ENCODE measurements around the gene SEMA6D. TPM values are rescaled to one million over a fixed set of nuclear protein-coding genes. Genes with fewer than 3 reads are reported as not detected.

The SEMA6D gene
- total RNA-seq, 1 donor from 2014 or later = 1.8 TPM

- H3K36me3 ChIP-seq (ENCODE audit: control insufficient read depth, insufficient read depth, low read length) = no peaks in the 10 kb centered on the region
- TF ChIP-seq CTCF (IDR thresholded peaks at IDR 0.05; ENCODE audit: insufficient read depth, low read length, poor library complexity, severe bottlenecking) = no peak
- DNase-seq (ENCODE audit: low read depth) = no peak
- no peak overlapping the region for H3K4me3 ChIP-seq (ENCODE audit: low read depth, low read length)
- H3K27me3 ChIP-seq (ENCODE audit: control insufficient read depth, insufficient read depth, low read length) = no peaks in the 10 kb centered on the region
Measured at GRCh38 chr15:47792231-47792630, 74.9 kb downstream of the SEMA6D start.

- Histone ChIP-seq H3K27me3 (ENCODE audit: control insufficient read depth, insufficient read depth, low read length) (no peaks in the 10 kb centered on the region), H3K4me3 (ENCODE audit: low read depth, low read length) (no peak overlapping the region), H3K36me3 (ENCODE audit: control insufficient read depth, insufficient read depth, low read length) (no peaks in the 10 kb centered on the region)
- no peak for TF ChIP-seq CTCF (IDR thresholded peaks at IDR 0.05; ENCODE audit: insufficient read depth, low read length, poor library complexity, severe bottlenecking)
- DNase-seq (ENCODE audit: low read depth) = no peak
Measured at GRCh38 chr15:47794252-47794914, 77.1 kb downstream of the SEMA6D start.

- H3K36me3 ChIP-seq (ENCODE audit: control insufficient read depth, insufficient read depth, low read length) = no peaks in the 10 kb centered on the region
- H3K27me3 ChIP-seq (ENCODE audit: control insufficient read depth, insufficient read depth, low read length) = no peaks in the 10 kb centered on the region
- no peak overlapping the region for H3K4me3 ChIP-seq (ENCODE audit: low read depth, low read length)
- no peak for TF ChIP-seq CTCF (IDR thresholded peaks at IDR 0.05; ENCODE audit: insufficient read depth, low read length, poor library complexity, severe bottlenecking)
- DNase-seq (ENCODE audit: low read depth) = no peak
Measured at GRCh38 chr15:47795864-47796263, 78.6 kb downstream of the SEMA6D start.

GRCh38 chr15:47796339-47796738, 79.0 kb downstream of the SEMA6D start:
- TF ChIP-seq CTCF (IDR thresholded peaks at IDR 0.05; ENCODE audit: insufficient read depth, low read length, poor library complexity, severe bottlenecking) = no peak
- Histone ChIP-seq H3K4me3 (ENCODE audit: low read depth, low read length) (no peak overlapping the region), H3K36me3 (ENCODE audit: control insufficient read depth, insufficient read depth, low read length) (no peaks in the 10 kb centered on the region), H3K27me3 (ENCODE audit: control insufficient read depth, insufficient read depth, low read length) (no peaks in the 10 kb centered on the region)
- DNase-seq (ENCODE audit: low read depth) = no peak

- Histone ChIP-seq H3K27me3 (ENCODE audit: control insufficient read depth, insufficient read depth, low read length) (no peaks in the 10 kb centered on the region), H3K4me3 (ENCODE audit: low read depth, low read length) (no peak overlapping the region), H3K36me3 (ENCODE audit: control insufficient read depth, insufficient read depth, low read length) (no peaks in the 10 kb centered on the region)
- no peak for TF ChIP-seq CTCF (IDR thresholded peaks at IDR 0.05; ENCODE audit: insufficient read depth, low read length, poor library complexity, severe bottlenecking)
- DNase-seq (ENCODE audit: low read depth) = no peak
Measured at GRCh38 chr15:47796830-47797229, 79.5 kb downstream of the SEMA6D start.

GRCh38 chr15:47801522-47801921, 84.2 kb downstream of the SEMA6D start:
- TF ChIP-seq CTCF (IDR thresholded peaks at IDR 0.05; ENCODE audit: insufficient read depth, low read length, poor library complexity, severe bottlenecking) = no peak
- DNase-seq (ENCODE audit: low read depth) = no peak

More at GRCh38 chr15:47801522-47801921, 84.2 kb downstream of the SEMA6D start:
- H3K4me3 ChIP-seq (ENCODE audit: low read depth, low read length) = no peak overlapping the region
- no peaks in the 10 kb centered on the region for H3K27me3 ChIP-seq (ENCODE audit: control insufficient read depth, insufficient read depth, low read length)
- no peaks in the 10 kb centered on the region for H3K36me3 ChIP-seq (ENCODE audit: control insufficient read depth, insufficient read depth, low read length)

Data from kidney epithelial cell (primary cell).